GM18502 (cell line): ENCODE results near the gene NRXN3.

Source experiments
- ATAC-seq: cut with Tn5 transposase; IDR thresholded peaks from one replicate; pipeline ENCODE4 v1.9.1; 2021; ENCODE audit warnings: mild to moderate bottlenecking; ENCODE audit not compliant: unreplicated experiment, poor library complexity

The NRXN3 gene

GRCh38 chr14:79510659-79511058, 1340.5 kb downstream of the NRXN3 start:
- ATAC-seq, result no peak

- ATAC-seq, result no peak
Measured at GRCh38 chr14:79511146-79511545, 1341.0 kb downstream of the NRXN3 start.

- no peak for ATAC-seq
Measured at GRCh38 chr14:79513446-79513845, 1343.3 kb downstream of the NRXN3 start.

DNA sequence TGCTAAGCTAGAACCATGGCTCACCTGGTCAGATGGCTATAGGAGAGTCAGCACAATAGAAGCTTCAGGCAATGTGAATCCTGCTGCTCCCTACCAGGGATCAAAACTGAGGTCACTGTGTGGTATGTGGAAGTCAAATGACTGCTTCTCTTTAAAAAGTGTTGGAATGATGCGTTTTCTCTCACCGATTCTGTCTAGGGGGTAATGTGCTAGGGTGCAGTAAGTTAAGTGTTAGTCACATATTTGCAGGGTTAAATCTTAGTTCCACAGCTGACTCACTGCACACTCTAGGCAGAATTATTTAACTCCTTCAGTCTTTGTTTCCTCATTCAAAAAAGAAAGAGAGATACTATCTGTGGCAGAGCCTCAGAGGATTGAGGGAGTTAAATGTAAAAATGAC, 1344.5 kb downstream of the NRXN3 start:
- no peak for ATAC-seq

DNA sequence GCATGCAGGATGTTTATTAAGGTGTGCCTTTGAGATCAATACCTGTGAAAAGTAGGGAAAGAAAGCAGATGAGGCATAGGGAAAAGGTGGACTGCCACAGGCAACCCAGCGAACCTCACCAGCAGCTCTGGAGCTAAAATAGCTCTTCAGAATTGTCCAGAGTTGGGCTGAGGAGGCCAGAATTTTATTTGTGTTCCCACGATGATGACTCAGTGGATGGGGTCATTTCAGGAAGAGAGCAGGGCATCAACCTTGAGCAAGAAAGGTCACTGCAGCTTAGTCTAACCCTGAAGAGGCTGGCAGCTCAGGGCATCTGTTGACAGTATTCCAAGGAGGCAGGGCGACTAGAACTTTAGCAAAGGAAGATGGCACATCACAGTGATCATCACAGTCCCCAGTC, 1345.0 kb downstream of the NRXN3 start:
- no peak for ATAC-seq

DNA sequence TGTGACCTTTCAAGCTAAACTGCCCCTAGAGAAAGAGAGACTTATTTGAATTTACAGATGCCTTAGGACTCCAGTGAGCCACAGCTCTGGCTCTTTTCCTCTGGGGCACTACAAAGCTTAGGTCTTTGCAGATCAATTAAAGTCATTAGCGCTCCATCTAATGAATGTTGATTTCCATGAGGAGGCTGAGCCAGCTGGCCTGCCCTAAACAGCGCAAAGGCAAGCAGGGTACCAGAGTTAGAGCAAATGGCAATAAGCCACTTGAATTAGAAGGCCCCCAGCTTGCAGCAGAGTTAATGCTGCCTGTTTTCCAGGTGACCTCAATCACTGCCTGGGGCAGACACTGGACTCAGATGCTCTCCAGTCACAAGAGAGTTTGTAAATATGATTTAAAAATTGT, 1345.8 kb downstream of the NRXN3 start:
- ATAC-seq, result no peak

- ATAC-seq, result no peak
Measured at GRCh38 chr14:79525416-79525815, 1355.2 kb downstream of the NRXN3 start.

DNA sequence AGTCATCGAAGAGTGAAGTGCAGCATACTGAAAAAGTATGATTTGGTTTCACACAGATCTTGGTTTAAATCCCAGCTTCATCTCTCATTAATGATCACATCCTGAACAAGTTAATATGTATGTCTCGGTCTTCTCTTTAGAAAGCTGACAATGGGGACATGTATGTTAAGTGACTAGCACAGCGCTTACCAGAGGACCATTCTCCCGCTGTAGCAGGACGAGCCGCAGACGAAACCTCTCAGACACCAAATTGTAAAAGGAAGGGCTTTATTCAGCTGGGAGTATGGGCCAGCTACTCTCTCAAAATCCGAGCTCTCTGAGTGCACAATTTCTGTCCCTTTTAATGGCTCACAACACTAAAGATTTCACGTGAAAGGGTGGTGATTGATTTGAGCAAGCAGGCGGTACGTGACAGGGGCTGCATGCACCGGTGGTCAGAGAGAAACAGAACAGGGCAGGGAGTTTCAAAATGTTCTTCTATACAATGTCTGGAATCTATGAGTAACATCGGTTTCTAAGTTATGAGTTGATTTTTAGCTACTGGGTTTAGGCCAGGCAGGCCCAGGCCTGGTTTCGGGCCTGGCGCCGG, 1358.7 kb downstream of the NRXN3 start:
- ATAC-seq, result no peak

GRCh38 chr14:79530555-79530954, 1360.4 kb downstream of the NRXN3 start:
- ATAC-seq, result no peak

DNA sequence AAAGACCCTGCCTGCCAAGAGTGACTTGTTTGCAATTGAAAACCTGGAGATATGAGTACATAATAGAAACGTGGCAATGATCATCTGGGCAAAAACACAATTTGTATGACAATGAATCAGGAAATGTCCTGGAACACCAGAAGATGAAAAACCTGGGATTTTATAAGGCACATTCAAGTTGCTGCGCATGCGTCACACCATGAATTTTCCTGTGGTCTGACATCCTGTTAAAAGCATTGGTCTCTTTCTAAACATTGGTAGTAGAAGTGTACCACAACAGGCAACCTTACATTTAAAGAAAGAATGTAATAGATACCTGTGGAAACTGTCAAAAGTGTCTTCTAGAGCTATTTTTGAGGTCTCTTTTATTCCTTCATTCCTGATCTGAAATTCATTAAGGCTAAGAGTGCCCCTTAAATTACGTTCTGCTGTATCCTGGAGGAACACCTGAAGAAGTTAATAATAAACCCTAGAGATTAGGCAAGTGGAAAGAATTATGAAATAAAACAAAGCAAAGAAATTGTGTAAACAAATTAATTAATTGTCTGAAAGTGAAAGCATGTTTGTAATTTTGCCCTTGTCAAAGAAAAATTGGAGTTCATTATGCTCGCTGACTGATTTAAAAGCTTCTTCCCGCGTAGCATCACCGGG, 1364.7 kb downstream of the NRXN3 start:
- ATAC-seq, result no peak

DNA sequence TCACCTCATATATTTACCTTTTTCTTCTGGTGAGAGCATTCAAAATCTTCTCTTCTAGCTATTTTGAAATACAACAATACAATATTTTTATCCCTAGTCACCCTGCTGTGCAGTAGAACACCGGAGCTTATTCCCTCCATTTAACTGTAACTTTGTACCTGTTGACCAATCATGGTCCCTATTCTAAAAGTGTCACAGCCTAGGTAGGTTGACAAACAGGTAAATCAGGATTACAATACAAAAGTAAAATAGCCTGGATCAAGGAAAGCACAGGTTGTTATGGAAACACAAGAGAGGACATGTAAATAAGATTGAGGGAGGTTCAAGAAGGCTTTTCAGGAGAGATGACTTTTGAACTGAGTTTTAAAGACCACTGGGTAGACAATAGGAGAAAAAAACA, 1370.2 kb downstream of the NRXN3 start:
- no peak for ATAC-seq

GRCh38 chr14:79542121-79542520, 1371.9 kb downstream of the NRXN3 start:
- ATAC-seq, result no peak

- no peak for ATAC-seq
Measured at GRCh38 chr14:79543348-79543747, 1373.2 kb downstream of the NRXN3 start.

GRCh38 chr14:79543967-79544697, 1374.0 kb downstream of the NRXN3 start:
- no peak for ATAC-seq

DNA sequence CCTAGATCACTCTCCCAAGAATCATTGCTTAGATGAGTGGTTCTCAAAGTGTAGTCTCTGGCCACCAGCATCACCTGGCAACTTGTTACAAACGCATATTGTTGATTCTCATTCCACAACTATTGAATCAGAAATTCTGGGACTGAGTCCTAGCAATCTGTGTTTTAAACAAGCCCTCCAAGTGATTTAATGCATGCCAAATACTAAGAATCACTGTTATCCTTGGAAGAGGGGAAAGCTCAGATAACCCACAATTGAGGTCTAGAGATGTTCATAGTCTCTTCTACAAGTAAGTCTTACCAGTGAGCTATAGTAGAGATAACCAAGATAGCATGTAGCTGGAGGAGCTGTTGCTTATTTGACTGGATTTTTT, 1374.5 kb downstream of the NRXN3 start:
- no peak for ATAC-seq

DNA sequence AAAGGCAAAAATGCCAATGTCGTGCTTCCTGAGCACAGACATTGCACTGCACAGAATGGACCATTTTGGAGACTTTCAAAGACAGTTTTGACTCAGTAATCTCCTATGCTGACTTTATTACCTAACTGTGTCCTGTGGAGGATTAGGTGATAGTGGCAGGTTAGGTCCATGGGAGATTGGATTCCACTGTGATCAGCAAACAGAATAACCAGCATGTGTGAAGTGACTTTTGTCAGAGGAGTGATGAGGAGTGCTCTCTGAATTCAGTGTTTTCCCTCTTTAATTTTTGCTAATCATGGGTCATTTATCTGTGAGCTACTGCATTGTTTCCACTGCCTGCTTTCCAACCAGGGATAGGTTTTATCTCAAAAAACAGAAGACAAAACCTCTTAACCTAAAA, 1378.7 kb downstream of the NRXN3 start:
- ATAC-seq, result no peak

DNA sequence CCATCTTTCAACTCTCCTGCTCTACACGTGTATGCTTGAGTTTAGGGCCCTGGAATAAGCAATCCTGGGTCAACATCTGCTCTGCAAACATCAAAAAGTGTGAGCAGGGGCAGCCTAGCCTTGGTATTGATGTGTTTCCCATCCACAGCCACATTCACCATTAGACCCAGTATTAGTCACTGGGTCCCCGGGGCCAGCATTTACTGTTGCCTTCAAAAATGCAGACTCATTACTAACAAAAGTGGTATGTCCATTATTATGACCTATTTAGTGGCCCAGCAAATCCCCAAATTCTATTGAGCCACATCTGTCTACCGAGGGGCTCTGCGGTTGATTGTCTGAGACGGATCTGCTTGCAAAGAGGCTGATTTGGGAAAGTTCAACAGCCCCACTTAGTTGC, 1379.3 kb downstream of the NRXN3 start:
- no peak for ATAC-seq

DNA sequence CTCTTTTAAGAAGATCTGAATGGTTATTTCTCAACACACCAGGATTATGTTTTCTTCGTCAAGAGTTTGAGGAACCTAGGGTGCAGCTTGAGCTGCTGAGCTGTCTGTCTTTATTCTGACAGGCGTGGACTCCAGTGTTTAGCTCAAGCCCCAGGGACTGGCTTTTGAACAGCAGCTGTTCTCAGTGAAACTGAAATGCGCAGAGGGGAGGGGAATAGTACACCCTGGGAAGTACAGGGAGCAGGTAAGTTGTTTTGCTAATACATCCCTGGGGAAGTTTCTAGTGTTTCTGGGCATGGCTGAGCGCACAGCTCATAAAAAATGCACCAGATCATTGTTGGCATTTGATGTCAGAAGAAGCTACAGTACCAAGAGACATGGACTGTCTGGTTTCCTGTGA, 1381.3 kb downstream of the NRXN3 start:
- no peak for ATAC-seq

DNA sequence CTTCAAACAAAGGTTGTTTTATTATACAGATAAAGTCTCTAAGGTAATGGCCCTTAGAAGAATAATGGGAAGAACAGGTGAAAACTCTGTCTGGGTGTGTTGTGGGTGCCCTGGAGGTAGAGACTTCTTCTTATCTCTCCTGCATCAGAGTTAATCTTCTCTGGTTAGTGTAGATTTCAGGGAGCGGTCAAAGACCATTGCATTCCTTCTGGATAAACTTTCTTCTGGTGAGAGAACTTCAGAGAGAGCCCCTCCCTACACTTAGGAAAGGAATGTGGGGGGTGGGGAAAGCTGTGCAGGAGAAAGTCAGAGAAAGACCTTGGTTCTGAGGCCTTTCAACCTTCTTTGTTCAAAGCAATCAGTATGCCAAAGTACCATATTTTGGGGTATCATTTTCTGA, 1382.6 kb downstream of the NRXN3 start:
- ATAC-seq, result no peak

DNA sequence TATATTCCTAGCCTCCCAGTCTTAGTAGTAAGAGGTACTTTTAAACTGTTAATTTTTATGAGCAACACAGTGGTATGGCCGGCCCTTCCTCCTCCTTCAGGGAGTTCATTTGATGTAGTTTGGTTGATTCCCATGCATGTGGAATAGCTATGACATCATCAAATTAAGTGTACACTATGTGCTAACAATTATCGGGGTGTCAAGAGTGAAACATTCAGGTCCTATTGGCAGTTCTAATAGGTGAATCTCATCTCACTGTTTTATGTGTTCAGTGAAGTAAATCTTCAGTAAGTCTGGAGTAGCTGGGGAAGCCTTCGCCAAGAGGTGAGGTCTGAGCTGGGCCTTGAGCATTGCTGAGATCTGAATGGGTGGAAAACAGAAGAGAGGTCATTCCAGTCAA, 1384.6 kb downstream of the NRXN3 start:
- no peak for ATAC-seq

DNA sequence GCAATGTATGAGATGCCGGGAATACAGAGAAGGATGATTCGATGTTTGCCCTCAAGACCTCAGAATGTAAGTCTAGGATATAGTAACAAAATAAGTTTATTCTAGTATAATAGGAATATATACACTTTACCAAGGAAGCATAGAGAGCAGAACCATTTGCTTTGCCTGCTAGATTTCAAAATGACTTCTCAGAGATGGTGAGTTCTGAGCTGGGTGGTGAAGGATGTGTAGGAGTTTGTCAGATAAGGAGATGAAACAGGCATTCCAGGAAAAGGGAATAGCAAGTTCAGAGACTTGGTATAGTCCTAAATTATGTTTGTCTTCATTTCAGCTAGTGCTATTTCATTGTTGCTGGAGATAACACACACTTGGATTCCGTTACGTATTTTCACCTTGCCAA, 1385.3 kb downstream of the NRXN3 start:
- ATAC-seq, result no peak

- no peak for ATAC-seq
Measured at GRCh38 chr14:79557309-79557708, 1387.1 kb downstream of the NRXN3 start.
